Retina (tissue), 1 donor: ENCODE results near the gene DAB1.
"Not testable (repeated sequence)": the region's sequence is repeated elsewhere in the genome, so short reads cannot be mapped to it uniquely, and the experiment has no call there.

Experiments
- DNase-seq: peaks from one replicate; pipeline ENCODE4 v3.0.0-alpha.2; 2016

DAB1 gene

DNA sequence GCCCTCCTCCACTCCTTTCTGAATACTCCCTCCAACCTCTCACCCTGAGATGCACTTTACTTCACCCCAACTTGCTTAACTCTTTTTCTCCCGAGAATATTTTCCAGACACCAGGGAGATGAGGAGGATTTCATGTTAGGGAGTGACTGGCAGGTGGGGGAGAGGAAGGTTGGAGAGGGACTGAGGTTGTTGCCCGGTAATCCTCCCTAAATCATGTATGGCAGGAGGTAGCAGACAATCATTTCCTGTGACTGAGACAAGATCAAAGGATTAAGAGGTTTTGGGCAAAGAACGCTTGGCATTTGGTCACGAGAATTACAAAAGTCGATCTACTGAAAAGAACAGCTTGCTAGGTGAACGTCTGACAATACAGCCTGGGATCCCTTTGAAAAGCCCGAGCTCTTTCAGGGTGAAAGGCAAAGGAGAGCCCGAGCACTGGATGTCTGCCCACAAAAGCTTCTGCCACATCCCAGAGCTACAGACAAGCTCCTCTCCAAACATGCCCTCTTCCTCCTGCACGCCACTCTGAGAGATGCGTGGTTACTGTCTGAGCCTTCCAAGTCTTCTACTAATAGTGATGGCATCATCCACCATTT lies 154.1 kb downstream of the DAB1 start:
- no peak for DNase-seq

DNA sequence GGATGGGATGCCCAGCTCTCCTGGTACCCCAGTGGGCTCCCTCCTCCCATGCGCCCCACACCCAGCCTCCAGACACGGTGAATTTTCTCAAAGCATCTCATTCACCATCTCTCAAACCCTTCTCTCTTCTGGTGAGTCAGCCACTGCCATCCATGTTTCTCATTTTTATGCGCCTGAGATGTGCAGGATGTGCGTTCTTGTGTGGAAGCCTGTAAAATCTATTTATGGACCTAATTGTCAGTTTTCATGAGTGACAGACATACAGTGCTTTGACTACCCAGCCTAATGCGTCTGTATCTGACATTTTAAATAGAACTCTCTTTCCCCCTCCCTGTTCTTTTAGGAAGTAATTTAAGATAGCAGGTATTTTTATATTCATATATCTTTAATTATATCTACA lies 158.8 kb downstream of the DAB1 start:
- no peak for DNase-seq

DNA sequence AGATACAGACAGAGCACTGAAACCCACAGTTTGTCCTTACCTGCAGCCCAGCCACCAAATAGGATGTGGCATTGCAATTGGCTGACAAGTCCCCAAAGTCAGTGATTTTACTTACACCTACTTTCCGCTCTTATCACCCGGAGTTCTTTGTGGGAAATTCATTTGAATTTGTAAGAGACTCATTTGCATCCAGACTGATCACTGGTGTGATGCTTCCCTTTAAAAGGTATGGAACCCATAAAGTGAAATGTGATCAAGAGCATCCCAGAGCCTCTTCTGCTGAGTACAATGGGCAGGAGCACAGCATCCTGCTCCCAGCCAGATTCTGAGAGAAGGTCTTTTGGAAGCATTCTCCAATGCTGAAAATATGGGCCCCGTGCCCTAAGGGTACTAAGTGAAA lies 161.4 kb downstream of the DAB1 start:
- DNase-seq, result no peak

DNA sequence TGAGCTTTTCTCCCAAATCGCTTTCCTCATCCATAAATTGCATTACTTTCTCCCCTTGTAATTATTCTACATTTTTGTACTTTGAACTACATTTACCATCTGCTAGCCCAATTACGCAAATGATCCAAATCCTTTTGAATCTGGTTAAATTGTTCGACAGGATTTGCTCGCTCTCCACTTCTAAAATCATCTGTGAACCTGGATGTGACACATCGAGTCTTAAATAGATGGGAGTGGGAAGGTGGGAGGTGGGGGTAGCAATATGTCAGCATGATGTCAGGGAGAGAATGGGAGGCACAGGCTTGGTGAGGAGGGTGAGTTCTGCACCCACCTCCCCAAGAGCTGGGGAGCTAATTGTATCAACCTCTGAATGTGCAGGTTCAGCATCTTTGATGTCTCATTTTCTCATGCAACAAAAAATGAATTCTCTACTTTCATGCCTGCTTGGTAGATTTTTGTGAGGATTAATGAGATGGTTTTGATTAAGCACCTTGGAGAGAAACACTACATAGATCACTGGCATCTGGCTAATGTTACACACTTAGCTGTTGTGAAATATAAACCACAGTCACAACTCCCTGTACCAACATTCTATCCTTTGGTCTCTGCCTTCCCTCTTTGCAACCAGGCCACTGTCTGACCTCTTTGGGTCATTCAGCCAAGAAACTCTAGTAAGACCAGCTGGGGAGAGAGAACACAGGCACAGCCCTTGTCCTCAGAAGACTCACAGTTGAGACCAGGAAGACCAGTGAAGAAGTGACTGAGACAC lies 165.1 kb downstream of the DAB1 start:
- DNase-seq, result no peak

DNA sequence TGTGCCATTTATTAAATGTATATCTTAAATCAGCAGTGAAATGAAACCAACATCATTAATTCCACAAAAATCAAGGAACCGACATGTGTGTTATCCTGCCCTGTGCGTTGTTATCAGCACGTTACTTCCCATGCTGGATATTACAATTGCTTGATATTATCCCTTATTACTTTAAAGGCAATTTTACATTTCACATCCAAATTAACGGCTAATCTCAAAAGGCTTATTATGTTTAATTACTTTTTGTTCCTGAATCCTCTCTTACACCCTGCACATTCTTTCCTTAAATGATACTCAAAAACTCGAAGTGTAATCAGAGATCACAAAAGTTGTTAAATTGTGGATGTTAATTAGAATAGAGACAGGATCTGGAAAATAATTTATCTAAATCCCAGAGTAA lies 167.9 kb downstream of the DAB1 start:
- DNase-seq, result no peak

DNA sequence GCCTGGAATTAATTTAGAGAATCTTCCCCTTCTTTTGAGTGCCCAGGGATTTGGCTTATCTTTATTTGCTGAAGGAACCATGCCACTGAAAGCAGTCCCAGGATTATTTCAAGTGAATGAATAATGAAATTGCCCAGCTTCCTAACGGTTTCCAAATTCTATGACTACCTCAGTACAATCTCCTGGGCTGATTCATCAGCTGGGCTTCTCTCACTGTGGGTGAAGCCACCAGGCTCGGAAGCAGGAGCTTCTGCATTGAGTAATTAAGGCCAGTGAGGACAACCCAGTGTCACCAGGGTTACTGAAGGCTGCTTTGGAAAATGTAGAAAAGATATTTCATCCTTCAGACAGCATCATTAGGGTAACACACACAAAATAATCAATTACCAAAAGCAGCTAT lies 169.8 kb downstream of the DAB1 start:
- DNase-seq, result no peak

DNA sequence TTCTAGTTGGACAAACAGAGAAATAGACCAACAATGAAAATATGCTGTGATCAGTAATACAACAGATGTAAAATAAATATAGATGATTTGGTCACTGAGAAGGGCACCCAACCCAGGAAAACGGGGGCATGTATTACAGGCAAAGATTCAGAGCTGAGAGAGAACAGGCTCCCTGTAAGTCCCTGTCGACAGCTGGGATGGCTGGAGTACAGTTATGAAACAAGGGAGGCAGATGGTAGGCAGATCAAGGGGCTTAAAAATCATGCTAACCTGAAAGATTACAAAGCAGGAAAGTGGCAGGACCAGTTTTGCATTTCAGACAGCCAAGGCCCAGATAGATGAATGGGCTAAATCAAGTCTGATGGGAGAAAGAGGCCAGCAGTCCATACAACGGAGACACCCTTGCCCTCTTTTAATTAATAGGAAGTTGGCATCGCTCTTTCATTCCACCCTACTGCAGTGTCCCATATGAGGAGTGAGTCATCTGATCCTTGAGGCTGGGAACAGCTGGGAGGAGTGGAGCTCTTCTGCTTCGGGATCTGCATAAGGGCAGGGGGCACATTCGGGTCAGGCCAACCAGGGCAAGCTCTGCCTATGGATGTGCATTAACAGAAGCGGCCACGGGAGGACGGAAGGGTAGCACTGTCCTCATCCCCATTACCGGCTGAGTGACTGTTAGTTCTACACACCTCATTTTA lies 171.1 kb downstream of the DAB1 start:
- DNase-seq, result peak; percentile 14

DNA sequence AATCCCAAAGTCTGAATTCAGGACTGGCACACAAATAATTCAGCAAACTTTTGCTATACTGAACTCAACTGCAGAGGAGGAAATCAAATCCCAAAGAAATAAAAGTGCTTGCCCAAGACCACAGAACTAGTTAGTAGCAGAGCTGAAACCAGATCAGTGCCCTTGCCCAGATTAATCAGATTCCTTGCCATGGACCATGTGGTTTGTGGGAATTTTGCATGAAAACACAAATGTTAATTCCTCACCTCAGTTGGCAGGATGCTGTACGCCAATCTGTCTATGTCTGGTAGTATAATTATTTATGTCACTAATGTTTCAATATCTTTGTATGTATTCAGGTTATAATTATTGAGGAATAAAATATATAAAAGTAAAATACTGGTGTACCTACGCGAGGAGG lies 173.8 kb downstream of the DAB1 start:
- no peak for DNase-seq

DNA sequence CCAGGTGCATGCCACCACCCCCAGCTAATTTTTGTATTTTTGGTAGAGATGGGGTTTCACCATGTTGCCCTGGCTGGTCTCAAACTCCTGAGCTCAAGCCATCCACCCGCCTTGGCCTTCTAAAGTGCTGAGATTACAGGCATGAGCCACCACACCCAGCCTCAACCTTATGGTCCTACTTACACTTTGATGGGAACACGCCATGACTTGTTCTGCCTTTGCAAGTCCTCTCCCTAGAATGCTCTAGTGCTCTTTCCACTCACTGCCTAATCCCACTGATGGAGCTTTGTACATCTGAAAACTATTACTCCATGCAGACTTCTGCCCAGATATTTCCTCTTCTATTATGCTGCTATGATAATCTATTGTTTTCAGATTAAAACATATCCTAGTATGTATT lies 174.3 kb downstream of the DAB1 start:
- DNase-seq, result no peak

DNA sequence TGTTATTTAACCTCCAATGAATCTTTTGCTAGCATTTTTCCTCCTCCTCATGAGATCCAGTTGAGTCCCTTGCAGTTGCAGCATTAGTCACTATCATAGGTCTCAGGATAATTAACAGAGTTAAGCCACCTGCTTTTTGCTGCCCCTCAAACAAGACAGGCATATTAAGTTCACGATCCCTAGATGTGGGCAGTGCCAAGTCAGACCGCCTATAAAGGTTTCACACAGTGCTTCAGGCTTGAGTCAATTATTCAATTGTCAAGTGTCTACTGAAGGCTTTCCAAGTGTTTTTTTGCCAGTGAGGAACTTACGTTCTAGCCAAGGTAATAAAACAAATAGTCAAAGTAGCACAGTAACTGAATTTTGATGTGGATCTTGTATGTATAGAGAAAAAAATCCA lies 175.0 kb downstream of the DAB1 start:
- DNase-seq, result no peak

DNA sequence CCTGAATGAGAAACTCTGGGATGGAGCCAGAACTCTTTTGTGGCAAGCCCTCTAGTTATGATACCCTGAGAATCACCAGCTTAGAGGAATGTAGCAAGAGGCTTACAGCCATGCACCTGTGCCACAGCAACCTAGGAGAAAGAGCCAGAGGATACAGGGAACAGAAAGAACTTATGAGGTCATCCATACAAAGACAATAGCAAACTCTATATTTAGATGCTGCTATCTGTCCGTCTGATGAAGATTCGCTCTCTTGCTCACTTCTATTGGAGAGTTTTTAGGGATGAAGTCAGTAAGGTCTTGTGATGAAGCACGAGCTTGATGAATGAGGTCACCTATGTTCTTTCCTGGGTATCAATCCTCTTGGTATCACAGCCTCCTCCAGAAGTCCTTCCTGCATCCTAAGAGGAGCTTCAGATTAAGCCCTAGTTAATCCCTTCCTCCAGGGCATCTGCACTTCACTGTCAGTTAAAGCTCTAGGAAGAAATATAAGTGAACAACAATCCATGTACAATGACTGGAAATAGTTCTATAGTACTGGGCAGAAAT lies 185.6 kb downstream of the DAB1 start:
- no peak for DNase-seq

DNA sequence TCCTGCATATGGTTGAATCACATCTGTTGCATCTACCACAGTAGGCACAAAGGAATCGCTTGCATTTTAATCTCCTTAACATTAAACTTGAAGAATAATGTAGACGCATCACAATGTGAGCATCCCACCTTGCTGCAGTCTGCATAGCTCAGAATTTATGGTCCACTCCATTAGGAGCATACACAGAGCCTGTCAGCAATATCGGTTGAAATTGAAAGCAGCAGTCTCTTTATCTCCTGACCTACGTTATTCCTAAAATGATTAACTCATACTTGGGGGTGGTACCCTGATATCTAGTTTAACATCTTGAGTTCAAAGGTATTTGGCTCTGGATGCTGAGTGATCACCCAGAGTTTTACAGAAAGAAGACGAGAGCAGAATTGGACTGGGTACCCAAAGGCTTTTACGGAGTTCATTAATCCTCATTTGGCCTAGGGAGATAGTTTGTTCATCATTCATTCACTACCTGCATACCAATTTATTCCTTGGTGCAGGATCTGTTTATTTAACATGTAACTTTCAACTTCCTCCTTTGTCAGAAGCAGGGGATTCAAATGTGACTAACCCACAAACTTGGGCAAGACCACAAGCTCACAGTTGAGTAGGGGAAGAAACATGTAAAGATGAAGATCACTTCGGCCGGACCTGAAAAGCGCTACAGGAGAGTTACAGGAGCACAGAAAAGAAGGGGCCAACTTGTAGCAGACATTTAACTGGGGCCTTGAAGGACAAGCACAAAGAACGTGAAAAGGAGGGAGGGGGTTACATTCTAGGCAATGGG lies 187.9 kb downstream of the DAB1 start:
- DNase-seq, result no peak

DNA sequence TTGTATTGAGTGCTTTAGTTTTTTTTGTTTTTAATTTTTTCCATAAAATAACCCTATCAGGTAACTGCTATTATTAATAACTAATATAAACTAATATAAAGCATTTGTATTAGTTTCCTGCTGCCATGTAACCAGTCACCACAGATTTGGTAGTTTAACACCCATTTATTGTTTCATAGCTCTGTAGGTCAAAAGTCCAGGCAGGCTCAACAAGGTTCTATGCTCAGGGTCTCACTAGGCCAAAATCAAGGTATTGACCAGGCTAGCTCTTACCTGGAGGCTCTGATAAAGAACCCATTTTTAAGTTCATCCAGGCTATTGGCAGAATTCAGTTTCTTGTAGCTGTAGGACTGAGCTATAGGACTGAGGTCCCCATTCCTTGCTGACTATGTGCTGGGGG lies 189.4 kb downstream of the DAB1 start:
- DNase-seq, result no peak

DNA sequence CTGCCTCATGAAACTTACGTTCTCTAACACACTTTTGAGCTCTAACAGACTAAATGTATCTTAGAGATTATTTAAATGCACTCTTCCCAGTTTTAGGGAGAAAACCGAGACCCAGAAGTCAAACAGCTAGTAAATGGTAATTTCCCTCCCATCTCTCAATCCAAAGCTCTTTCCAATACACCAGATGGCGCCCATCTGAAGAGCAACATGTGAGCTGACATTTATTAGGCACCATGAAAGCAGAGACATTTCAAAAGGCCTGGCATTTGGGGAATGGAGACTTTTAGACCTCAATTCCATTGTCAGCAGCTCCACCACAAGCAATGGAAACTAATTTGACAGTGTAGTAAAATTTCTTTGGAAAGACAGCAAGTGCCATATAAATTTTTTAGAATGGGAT lies 191.4 kb downstream of the DAB1 start:
- DNase-seq, result no peak

DNA sequence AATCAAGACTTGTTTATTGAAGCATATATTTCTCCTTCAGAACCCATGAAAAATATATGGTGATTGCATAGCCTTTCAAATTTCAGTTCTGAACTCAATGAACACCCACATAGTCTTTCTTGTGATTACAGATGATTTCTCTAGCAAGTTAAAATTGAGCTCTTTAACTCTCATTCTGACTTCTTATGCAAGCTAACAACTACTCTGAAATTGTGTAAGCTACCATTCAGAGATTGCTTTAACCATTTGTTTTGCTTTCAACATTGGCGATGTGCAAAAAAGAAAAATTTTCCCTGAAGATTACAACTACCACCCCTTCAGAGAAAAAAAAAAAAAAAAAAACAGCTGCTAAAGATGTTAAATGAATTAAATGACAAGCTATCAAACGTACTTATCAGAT lies 193.9 kb downstream of the DAB1 start:
- no peak for DNase-seq

DNA sequence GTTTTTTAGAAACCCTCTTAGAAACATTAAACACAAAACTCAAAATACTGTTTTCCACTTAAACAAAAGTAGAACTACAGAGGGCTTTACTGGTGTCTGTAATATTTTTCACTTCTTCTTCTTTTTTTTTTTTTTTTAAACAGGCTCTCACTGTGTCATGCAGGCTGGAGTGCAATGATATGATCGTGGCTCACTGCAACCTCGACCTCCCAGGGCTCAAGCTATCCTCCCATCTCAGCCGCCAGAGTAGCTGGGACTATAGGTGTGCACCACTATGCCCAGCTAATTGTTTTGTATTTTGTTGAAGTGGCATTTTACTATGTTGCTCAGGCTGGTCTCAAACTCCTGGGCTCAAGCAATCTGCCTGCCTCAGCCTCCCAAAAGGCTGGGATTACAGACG lies 194.8 kb downstream of the DAB1 start:
- DNase-seq, result no peak

DNA sequence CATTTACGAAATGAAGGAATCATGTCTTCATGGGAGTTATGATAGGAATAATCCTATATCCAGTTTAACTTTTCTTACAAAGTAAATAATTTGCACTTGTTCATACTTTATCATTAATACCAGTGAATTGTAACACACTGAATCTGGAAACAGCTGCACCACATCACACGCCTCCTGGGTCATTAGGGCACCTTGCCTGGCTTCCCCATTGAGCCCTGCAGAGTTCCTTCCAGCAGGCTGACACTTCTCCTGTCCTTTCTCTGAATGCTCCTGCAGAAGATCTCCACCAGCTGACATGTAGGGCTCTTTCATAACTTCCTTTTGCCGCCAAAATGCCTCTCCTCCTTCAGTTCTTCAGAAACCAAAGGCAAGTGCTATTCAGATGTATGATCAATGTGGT lies 201.1 kb downstream of the DAB1 start:
- no peak for DNase-seq

DNA sequence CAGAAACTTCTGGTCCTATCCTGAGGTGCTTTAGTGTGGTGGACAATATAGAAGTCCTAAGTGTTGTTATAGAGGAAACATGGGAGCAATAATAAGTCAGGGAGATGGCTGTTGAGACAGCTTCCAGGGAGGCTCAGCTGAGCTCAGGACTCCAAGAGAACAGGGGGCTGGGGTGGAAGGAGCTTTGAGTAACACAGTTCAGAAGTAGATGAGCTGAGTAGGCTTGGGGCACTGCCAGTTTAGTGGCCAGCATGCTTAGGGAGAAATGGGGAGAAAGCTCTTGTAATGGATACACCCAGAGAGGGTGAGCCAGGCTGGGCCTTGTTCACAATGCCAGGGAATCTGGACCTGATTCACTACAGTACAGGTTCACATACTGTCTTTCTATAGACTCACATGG lies 201.6 kb downstream of the DAB1 start:
- DNase-seq, result no peak

DNA sequence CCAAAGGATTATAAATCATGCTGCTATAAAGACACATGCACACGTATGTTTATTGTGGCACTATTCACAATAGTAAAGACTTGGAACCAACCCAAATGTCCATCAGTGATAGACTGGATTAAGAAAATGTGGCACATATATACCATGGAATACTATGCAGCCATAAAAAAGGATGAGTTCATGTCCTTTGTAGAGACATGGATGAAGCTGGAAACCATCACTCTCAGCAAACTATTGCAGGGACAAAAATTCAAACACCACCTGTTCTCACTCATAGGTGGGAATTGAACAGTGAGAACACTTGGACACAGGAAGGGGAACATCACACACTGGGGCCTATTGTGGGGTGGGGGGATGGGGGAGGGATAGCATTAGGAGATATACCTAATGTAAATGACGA lies 203.0 kb downstream of the DAB1 start:
- not testable (repeated sequence) for DNase-seq

DNA sequence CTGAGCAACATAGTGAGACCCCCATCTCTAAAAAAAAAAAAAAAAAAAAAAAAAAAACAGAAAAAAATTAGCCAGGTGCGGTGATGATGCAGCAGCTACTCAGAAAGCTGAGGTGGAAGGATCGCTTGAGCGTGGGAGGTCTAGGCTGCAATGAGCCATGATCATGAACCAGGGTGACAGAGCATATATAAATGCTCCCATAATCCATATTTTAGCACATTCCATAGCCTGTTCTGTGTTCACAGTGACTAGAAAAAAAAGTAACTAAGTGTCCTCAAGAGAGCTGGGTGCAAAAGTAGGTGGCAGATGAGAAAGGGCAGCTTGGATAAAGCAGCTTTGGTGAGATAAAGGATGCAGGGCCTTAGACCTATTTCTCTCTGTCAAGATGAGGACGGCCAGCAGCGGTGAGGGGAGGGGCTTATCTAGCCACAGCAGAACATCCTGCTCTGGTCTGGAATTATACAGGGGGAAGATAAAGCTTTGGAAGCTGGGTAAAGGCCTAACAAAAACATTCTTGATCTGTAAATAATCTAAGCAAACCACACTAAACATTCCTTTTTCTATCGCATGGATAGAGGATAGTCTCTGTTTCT lies 205.3 kb downstream of the DAB1 start:
- DNase-seq, result no peak

DNA sequence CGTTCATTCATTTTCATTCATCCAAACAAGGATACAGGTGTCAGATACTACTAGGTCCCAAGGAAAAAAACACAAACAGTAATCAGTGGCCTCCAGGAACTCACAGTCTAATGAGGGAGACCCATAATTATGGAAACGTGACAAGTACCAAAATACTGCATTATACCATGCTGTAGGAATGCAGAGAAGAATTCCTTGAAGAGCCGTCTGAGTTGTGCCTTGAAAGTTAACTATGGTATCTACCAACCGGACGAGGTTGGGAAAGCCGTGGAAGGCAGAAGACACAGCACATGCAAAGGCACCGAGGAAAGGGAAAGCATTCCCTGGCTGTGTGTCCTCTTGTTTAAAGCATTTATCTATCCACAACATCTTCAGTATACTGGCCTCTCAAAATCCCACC lies 206.0 kb downstream of the DAB1 start:
- DNase-seq, result no peak

DNA sequence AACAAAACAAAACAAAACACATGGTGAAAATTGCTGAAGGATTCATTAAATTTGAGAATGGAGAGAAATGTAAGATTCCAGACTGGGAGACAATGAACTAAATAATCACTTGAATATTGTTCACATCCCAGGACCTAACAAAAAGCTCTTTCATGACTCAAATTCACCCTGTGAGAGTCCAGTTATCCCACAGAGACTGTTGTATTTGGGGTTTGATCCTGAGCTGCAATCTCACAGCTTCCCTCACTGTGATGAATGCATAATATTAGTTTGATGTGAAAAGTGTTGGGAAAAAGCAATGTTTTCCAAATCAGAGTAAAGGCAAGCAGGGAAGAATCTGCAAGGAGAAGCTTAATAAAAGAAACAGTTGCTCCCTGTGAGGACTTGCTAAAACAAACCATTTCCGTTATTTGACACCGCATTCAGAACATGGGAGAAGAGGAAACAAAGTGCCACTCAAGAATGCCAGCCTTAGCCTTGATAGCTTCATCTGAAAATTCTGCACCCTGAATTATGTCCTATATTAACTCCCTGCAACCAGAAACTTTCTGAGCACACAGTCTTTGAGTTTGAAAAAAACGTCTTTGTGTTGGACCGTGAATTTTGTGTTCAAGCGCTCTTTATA lies 208.8 kb downstream of the DAB1 start:
- DNase-seq, result no peak
